Left lung (tissue), 10 donors: ENCODE measurements around the gene INHBE. TPM values are rescaled to one million over a fixed set of nuclear protein-coding genes. Genes with fewer than 3 reads are reported as not detected.
"Not testable (repeated sequence)": the region's sequence is repeated elsewhere in the genome, so short reads cannot be mapped to it uniquely, and the experiment has no call there.

Experiments used
- ATAC-seq: fragments of 200-7000 bp; cut with Tn5 transposase; one replicate; pipeline ENCODE4 v1.9.1; 2020; ENCODE audit warnings: moderate library complexity
- DNase-seq, 4 donors: peaks; one replicate each; pipeline ENCODE4 v3.0.0-alpha.2; 2013 to 2020
- H3K27ac ChIP-seq, 2 donors: fragments of 200-600 bp; sonication (generic) in 1 of 2; one replicate each; pipeline versions ENCODE4 v1.5.0 to v1.8.0; 2020 to 2021
- H3K27me3 ChIP-seq, 2 donors: fragments of 200-600 bp; sonication (generic) in 1 of 2; one replicate each; pipeline versions ENCODE4 v1.5.0 to v1.8.0; 2020 to 2021
- H3K36me3 ChIP-seq, 2 donors: fragments of 200-600 bp; sonication (generic) in 1 of 2; one replicate each; pipeline versions ENCODE4 v1.5.0 to v1.8.0; 2020 to 2021
- H3K4me1 ChIP-seq, 2 donors: fragments of 200-600 bp; one replicate each; pipeline ENCODE4 v1.8.0; 2021
- H3K4me3 ChIP-seq, 2 donors: fragments of 200-600 bp; sonication (generic) in 1 of 2; one replicate each; pipeline versions ENCODE4 v1.5.0 to v1.8.0; 2020 to 2021; ENCODE audit warnings: mild to moderate bottlenecking in 1 of 2
- H3K9me3 ChIP-seq, 2 donors: fragments of 200-600 bp; sonication (generic) in 1 of 2; one replicate each; pipeline versions ENCODE4 v1.5.0 to v1.8.0; 2020 to 2021
- intact Hi-C, 2 donors: fragments of 100-400 bp; cut with DNase I; formaldehyde crosslinking; loops; one replicate each; pipeline versions ENCODE4 v1.11.2 to v1.14.2; 2022
- polyA plus RNA-seq, 6 donors: library from polyadenylated mRNA; unstranded; fragments of 120-200 nt; gene quantifications; one replicate each; pipeline ENCODE4 v1.2.1, GENCODE V29; 2013; ENCODE audit not compliant: insufficient read length in 6 of 6
- total RNA-seq, 2 donors: library from RNA; stranded (reverse); fragmentation: NEBNext Ultra II Directional; extraction: Animal tissue kit (Norgen Biotek cat#: 25700); gene quantifications; one replicate each; pipeline ENCODE4 v1.2.1, GENCODE V29; 2021
- TF ChIP-seq, protein P1 (sequence below), 2 donors: fragments of 200-600 bp; sonication (generic) in 1 of 2; IDR thresholded peaks; one replicate each; pipeline versions ENCODE4 v1.5.0 to v1.8.0; 2021; ENCODE audit warnings: antibody characterized with exemption in 2 of 2
- donor health status: DM: no; HTN: yes; CAD: no.
- donor health status: DM: no; HTN: no; CAD: no.

INHBE gene
- total and polyA plus RNA-seq, 8 donors = 0.52 to 1.4 (median 0.77) TPM; not detected in 1

DNA sequence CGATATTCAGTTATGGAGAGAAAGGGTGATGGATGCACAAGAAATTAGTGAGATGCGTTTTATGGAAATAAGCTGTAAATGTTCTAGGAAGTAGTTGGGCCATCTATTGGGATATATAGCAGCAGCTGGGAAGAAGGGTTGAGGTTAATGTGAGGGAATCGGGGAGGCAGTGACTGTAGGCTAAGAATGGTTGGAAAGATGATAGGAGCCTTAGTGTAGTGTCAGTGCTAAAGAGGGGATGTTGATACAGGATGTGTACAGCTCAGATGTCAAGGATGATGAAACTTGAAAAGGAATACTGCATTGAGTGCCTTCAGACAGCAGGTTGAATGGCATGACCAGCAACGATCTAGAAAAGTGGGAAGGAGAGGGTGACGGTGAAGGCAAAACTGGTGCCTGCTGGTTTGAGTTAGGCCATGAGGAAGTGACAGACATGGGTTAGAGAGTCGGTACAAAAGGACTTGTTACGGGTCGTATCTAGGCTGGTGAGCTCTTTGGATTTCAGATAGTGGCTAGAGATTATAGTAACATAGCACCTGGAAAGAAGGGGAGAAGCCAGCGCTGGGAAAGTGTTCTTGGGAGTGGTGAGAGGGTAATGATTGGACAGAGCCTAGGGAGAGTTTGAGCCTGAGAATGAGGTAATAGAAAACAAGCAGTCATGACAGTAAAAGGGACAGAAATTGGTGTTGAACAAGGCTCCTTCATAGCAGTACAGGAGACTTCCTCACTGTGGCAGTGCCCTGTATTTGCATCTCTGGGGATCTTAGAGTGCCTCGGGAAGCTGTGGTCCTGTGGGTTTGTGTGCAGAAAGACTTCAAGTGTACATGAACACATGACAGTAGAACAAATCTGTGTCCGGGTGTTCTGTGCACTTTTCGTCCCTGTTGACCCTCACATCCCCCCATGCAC, 42.4 kb downstream of the INHBE start:
- intact Hi-C loops = no loop called here
- Histone ChIP-seq H3K4me1 (peaks cover 0 to 8% of the 10 kb centered on the region in 2 donors), H3K4me3 (no peak overlapping the region), H3K27ac (no peak overlapping the region), H3K9me3 (no peaks in the 10 kb centered on the region), H3K36me3 (peaks cover 0 to 82% of the 10 kb centered on the region in 2 donors), H3K27me3 (no peaks in the 10 kb centered on the region)
- DNase-seq (no peak), ATAC-seq (no peak)
- TF ChIP-seq, protein P1, sequence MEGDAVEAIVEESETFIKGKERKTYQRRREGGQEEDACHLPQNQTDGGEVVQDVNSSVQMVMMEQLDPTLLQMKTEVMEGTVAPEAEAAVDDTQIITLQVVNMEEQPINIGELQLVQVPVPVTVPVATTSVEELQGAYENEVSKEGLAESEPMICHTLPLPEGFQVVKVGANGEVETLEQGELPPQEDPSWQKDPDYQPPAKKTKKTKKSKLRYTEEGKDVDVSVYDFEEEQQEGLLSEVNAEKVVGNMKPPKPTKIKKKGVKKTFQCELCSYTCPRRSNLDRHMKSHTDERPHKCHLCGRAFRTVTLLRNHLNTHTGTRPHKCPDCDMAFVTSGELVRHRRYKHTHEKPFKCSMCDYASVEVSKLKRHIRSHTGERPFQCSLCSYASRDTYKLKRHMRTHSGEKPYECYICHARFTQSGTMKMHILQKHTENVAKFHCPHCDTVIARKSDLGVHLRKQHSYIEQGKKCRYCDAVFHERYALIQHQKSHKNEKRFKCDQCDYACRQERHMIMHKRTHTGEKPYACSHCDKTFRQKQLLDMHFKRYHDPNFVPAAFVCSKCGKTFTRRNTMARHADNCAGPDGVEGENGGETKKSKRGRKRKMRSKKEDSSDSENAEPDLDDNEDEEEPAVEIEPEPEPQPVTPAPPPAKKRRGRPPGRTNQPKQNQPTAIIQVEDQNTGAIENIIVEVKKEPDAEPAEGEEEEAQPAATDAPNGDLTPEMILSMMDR (IDR thresholded peaks at IDR 0.05) = no peak

DNA sequence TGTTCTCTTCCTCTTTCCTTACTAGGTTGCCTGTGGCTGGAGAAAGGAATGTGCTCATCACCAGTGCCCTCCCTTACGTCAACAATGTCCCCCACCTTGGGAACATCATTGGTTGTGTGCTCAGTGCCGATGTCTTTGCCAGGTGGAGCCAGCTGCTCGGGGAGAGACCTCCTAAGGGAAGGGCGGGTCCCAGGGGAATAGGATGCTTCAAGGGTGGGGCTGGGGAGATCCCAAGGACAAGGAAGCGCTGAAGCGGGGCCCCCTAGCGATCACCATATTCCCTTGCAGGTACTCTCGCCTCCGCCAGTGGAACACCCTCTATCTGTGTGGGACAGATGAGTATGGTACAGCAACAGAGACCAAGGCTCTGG, 43.0 kb downstream of the INHBE start:
- Histone ChIP-seq H3K36me3 (peaks cover 0 to 85% of the 10 kb centered on the region in 2 donors), H3K9me3 (no peaks in the 10 kb centered on the region), H3K4me1 (peaks cover 0 to 8% of the 10 kb centered on the region in 2 donors), H3K27ac (no peak overlapping the region), H3K27me3 (no peaks in the 10 kb centered on the region), H3K4me3 (no peak overlapping the region)
- intact Hi-C loops = no loop called here
- no peak for DNase-seq
- no peak for ATAC-seq
- TF ChIP-seq, protein P1 (IDR thresholded peaks at IDR 0.05) = no peak

DNA sequence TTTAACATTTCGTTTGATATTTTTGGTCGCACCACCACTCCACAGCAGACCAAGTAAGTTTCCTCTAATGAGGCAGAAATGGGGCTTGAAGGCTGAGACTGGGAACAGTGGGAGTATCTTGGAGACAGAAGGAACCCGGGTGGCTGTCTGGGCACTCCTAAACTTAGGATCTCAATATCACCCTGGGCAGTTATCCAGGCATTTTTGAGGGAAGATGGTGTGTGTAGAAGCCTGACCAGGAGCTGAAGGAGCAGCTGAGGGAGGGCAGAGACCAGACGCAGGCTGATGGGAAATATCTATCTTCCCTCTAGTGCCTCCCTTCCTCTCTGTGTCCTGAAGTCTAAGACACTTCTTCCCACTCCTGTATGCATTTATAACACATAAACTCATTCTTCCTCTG, 43.5 kb downstream of the INHBE start:
- intact Hi-C loops = no loop called here
- Histone ChIP-seq H3K4me1 (peaks cover 0 to 8% of the 10 kb centered on the region in 2 donors), H3K4me3 (no peak overlapping the region), H3K27me3 (no peaks in the 10 kb centered on the region), H3K9me3 (no peaks in the 10 kb centered on the region), H3K27ac (no peak overlapping the region), H3K36me3 (peaks cover 0 to 89% of the 10 kb centered on the region in 2 donors)
- ATAC-seq (no peak), DNase-seq (no peak)
- TF ChIP-seq, protein P1 (IDR thresholded peaks at IDR 0.05) = no peak

DNA sequence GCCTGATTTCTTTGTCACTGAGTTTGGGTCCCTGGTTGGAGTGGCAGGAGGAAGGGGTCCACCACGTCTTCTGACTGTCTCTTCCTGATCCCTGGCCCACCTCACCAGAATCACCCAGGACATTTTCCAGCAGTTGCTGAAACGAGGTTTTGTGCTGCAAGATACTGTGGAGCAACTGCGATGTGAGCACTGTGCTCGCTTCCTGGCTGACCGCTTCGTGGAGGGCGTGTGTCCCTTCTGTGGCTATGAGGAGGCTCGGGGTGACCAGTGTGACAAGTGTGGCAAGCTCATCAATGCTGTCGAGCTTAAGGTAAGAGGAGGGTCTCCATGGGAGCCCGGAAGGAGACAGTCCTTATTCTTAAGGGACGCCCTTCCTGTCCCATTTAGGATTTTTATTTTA, 45.1 kb downstream of the INHBE start:
- Histone ChIP-seq H3K36me3 (peaks cover 0 to 94% of the 10 kb centered on the region in 2 donors), H3K9me3 (no peaks in the 10 kb centered on the region), H3K27me3 (no peaks in the 10 kb centered on the region), H3K4me3 (no peak overlapping the region), H3K4me1 (peaks cover 0 to 8% of the 10 kb centered on the region in 2 donors), H3K27ac (no peak overlapping the region)
- ATAC-seq (no peak), DNase-seq (no peak)
- TF ChIP-seq, protein P1 (IDR thresholded peaks at IDR 0.05) = no peak
- intact Hi-C loops = no loop called here

DNA sequence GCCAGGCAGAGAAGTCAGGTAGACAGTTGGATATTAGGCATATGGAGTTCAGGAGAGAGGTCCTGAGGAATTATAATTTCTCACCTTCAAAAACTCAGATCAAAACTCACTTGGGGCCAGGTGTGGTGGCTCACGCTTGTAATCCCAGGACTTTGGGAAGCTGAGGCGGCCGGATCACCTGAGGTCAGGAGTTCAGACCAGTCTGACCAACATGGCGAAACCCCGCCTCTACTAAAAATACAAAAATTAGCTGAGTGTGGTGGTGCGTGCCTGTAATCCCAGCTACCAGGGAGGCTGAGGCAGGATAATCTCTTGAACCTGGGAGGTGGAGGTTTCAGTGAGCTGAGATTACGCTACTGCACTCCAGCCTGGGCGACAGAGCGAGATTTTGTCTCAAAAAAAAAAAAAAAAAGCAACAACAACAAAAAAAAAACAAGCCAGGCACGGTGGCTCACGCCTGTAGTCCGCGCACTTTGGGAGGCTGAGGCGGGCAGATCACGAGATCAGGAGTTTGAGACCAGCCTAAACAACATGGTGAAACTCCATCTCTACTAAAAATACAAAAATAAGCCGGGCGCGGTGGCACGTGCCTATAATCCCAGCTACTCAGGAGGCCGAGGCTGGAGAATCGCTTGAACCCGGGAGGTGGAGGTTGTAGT, 47.3 kb downstream of the INHBE start:
- H3K9me3 ChIP-seq, intact Hi-C loops: not testable (repeated sequence)

DNA sequence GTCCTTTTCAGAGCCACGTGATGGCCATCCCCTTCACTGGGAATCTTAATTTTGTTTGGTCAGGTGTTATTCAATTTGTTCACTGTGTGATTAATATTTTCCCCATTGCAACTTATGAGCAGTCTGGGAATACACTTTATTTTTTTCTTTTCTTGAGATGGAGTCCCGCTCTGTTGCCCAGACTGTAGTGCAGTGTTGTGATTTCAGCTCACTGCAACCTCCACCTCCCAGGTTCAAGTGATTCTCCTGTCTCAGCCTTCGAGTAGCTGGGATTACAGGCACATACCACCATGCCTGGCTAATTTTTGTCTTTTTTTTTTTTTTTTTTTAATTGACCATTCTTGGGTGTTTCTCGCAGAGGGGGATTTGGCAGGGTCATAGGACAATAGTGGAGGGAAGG, 51.4 kb downstream of the INHBE start:
- H3K27me3 ChIP-seq, H3K9me3 ChIP-seq, DNase-seq, H3K4me3 ChIP-seq, H3K4me1 ChIP-seq, intact Hi-C loops, H3K27ac ChIP-seq: not testable (repeated sequence)
- peak; percentile 29 for ATAC-seq
- peaks cover 0 to 82% of the 10 kb centered on the region in 2 donors for H3K36me3 ChIP-seq

More for the DNA sequence above, 47.3 kb downstream of the INHBE start:
- H3K27ac ChIP-seq, H3K4me1 ChIP-seq, DNase-seq, H3K4me3 ChIP-seq, H3K27me3 ChIP-seq, ATAC-seq: not testable (repeated sequence)
- peaks cover 0 to 92% of the 10 kb centered on the region in 2 donors for H3K36me3 ChIP-seq
